ENCODE results near the gene TBC1D10B.
"Not testable (repeated sequence)": the region's sequence is repeated elsewhere in the genome, so short reads cannot be mapped to it uniquely, and the experiment has no call there.

The TBC1D10B gene

DNA sequence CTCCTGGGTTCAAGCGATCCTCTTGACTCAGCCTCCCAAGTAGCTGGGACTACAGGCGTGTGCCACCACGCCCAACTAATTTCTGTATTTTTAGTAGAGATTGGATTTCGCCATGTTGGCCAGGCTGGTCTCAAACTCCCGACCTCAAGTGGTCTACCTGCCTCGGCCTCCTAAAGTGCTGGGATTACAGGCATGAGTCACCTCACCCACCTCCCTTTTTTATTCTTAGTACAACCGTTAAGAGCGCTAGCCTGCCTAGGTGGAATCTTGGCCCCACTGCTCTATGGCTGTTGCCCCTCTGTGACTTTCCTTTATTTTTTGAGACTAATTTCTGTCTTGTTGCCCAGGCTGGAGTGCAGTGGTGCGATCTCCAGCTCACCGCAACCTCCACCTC, 32.3 kb downstream of the TBC1D10B start:
- in situ Hi-C loops (cut with MboI; ENCODE audit: low sequenced_read_pairs): not testable (repeated sequence)

DNA sequence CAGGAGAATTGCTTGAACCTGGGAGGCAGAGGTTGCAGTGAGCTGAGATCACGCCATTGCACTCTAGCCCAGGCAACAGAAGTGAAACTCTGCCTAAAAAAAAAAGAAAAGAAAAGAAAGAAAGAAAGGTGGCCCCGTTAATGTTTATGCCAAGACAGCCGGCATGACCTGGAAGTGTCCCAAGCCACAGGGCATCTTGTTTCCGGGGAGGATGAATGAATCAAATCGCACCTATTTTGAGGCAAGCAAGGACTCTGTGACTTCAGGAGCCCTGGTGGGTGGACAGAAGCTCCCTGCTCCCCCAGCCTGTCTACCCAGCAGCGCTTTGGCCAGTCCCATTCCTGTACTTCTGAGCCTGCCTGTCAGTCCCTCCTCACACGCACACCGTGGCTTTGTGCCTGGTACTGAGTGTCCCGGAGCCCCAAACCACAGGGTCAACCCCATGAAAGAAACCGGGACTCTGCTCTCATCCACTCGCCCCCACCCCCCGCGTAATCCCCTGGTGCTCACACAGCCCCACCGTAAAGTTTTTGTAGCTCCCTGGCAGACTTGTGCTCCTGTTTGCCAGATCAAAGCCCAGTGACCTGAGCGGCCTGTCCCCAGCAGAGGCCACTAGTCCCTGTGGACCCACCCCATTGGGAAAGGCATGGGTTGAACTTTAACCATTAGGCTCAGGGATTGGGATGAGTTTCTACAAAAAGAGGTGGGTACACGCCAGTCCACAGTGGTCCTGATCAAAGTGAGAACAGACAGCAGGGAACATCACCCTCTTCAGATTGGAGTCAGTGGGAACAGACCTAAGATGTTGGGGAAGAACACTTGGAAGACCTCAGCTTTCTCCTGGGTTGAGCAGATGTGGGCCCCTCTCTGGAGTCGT, 34.5 kb downstream of the TBC1D10B start:
- in situ Hi-C loops (cut with MboI; ENCODE audit: low sequenced_read_pairs): no loop called here

DNA sequence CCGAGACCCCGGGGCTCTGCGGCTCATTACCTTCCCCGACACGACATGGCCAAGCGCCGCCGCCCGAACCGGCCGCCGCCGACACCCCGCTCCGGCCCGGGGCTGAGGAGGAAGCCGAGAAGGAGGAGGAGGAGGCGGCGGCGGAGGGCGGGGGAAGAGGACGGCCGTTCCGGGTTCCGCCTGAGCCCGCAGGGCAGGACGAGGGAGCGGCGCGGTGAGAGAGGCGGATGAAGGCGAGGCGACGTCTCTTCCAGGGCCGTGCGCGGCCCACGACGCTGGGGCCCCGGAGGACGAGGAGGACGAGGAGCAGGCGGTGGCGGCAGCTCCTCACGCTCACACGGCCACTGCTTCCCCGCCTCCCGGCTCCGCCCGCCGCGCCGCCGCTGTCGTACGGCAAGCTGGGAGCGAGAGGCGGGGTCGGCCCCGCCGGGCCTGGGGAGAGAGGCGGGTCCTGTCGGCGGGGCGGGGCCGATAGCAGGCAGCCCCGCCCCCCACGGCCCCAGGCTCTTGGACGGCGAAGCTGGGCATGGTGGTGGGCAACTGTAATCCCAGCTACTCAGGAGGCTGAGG, 35.2 kb downstream of the TBC1D10B start:
- in situ Hi-C loops (cut with MboI; ENCODE audit: low sequenced_read_pairs): not testable (repeated sequence)

DNA sequence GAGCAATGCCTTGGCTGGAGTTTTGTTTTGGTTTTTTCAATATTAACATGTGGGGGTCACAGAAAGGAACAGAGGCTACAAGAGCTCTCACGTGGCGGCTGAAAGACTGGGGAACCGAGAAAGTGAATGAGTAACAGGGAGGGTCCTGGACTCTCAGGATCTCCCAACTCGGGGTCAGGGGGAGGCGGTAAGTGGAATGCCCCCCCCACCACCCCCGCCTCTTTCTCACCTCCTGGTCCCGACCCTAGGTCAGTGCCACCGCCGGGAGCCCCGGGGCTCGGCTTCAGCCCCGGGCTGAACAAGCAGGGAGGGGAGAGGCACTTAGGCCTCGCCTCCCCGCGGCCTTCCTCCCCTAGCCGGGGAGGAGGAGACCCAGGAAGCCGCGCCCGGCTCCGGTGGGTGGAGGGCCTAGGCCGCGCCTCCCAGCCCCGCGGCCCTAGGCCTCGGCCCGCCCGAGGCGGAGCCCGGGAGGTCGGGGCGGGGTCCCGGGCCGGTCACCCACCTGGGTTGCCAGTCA, 35.8 kb downstream of the TBC1D10B start:
- in situ Hi-C loops (cut with MboI; ENCODE audit: low sequenced_read_pairs): not testable (repeated sequence)

DNA sequence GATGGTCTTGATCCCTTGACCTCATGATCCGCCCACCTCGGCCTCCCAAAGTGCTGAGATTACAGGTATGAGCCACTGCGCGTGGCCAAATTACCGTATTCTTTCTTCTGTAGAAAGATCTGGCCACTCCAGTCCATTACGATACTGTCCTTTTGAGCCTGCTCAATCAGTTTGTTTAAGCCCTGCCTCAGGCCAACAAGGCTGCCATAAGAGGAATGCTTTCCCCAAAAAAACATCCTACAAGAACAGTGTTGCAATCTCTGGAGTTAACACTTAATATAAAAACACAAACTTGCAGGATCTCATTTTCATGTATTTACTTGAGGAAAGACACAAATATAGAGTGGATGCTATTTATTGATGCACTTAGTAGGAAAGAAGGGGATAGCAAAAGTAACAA, 46.1 kb downstream of the TBC1D10B start:
- in situ Hi-C loops (cut with MboI; ENCODE audit: low sequenced_read_pairs): not testable (repeated sequence)

DNA sequence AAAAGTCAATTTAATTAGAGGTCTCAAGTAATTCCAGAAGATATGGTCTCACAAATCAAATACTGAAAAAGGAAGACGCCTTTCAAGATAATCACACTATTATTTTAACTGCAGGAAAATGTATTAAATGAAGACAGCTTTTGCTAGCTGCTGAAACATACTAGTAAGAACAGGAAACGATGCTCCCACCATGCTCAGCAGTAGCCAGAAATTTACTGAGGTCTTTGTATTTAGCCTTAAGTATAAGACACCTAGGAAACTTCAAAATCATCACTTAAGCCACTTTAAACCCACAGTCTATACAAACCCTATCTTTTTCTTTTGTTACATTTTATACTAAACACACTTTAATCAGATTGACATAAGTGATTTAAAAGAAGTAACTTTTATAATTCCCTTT, 51.6 kb downstream of the TBC1D10B start:
- in situ Hi-C loops (cut with MboI; ENCODE audit: low sequenced_read_pairs): not testable (repeated sequence)

DNA sequence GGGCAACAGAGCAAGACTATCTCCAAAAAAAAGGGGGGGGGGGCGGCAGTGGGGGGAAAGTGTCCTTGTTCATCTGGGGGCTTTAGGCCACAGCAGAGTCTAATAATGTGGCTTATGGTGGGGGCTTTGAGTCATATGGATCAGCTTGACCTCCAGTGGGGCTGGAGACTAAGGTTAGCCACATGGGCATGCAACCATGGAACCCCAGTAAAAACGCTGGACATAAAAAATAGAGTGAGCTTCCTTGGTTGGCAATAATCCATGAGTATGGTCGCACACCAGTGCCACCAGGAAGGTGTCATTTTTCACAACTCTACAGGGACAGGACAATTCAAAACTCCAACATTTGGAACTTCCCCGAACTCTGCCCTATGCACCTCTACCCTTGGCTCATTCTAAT, 59.4 kb downstream of the TBC1D10B start:
- in situ Hi-C loops (cut with MboI; ENCODE audit: low sequenced_read_pairs): not testable (repeated sequence)

DNA sequence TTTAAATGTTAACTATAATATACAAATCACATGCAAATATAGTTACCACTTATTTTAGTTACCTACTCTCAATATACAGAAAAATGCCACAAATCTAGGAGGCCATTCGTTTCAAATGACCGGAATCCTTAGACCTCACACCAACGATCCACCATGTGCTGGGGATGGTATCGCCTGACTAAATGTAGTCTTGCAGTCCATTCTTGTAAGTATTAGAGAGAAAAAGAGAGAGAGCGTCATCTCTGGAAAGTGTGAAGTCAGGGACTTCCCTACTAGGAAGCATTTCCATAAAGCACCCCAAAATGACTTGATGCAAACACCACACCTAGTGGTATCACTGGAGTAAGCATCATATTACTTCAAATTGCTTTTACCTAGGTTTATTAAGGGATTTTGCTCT, 61.0 kb downstream of the TBC1D10B start:
- in situ Hi-C loops (cut with MboI; ENCODE audit: low sequenced_read_pairs): not testable (repeated sequence)
